Measurements from ENCODE around the gene SCYGR2. TPM values are rescaled to one million over a fixed set of nuclear protein-coding genes. Genes with fewer than 3 reads are reported as not detected.

Gene SCYGR2
- total and polyA plus RNA-seq, 9 donors, result not detected

DNA sequence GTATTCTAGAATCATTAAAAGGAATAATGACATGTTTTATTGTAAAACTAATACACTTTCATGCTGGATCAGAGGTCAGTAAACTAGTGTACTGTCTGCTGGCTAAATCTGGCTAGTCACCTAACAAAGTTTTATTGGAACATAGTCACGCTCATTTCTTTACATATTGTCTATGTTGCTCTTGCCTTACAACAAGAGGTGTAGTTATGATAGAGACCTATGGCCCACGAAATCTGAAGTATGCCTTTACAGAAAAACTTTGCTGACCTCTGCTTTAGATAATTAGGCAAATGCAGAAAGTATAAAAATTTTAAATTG lies 29.9 kb upstream of the SCYGR2 start:
- H3K27ac ChIP-seq, result no peak overlapping the region
- TF ChIP-seq EP300 (IDR thresholded peaks at IDR 0.05) (no peak), POLR2A (IDR thresholded peaks at IDR 0.05) (no peak)
- TF ChIP-seq, protein P1, sequence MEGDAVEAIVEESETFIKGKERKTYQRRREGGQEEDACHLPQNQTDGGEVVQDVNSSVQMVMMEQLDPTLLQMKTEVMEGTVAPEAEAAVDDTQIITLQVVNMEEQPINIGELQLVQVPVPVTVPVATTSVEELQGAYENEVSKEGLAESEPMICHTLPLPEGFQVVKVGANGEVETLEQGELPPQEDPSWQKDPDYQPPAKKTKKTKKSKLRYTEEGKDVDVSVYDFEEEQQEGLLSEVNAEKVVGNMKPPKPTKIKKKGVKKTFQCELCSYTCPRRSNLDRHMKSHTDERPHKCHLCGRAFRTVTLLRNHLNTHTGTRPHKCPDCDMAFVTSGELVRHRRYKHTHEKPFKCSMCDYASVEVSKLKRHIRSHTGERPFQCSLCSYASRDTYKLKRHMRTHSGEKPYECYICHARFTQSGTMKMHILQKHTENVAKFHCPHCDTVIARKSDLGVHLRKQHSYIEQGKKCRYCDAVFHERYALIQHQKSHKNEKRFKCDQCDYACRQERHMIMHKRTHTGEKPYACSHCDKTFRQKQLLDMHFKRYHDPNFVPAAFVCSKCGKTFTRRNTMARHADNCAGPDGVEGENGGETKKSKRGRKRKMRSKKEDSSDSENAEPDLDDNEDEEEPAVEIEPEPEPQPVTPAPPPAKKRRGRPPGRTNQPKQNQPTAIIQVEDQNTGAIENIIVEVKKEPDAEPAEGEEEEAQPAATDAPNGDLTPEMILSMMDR (IDR thresholded peaks at IDR 0.05), result no peak
- intact Hi-C loops (cut with DNase I), result no loop called here
- H3K4me3 ChIP-seq, result no peak overlapping the region
- whole genome bisulfite sequencing, 3 donors, result 81 to 92% (median 90%) methylated on average over 2 of the region's 2 CpGs
- no peaks in the 10 kb centered on the region for H3K4me1 ChIP-seq (ENCODE audit: insufficient read depth)
- no peaks in the 10 kb centered on the region for H3K9me3 ChIP-seq
- no peaks in the 10 kb centered on the region for H3K36me3 ChIP-seq
- no peaks in the 10 kb centered on the region for H3K27me3 ChIP-seq
- no peak for DNase-seq

DNA sequence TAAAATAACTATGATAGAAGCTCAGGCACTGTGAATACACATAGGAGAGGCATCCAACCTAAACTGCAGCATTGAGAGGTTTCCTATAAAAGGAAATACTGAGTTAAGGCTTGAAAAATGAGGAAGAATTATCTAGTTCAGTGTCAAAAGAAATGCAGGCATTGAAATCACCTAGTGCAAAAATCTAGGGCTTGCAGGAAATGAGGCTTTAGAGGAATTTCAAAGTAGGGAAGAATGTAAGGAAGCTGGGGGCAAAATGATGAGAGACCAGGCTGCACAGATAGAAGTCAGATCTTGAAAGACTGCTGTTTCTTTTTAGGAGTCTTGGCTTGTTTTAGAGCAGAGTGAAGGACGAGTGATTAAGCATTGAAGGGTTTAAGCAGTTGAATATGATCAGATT lies 28.1 kb upstream of the SCYGR2 start:
- H3K4me1 ChIP-seq (ENCODE audit: insufficient read depth), result no peaks in the 10 kb centered on the region
- DNase-seq, result no peak
- intact Hi-C loops (cut with DNase I), result no loop called here
- H3K27me3 ChIP-seq, result no peaks in the 10 kb centered on the region
- 23 to 48% (median 30%) methylated on average over 1 of the region's 1 CpG for WGBS, 3 donors
- H3K9me3 ChIP-seq, result no peaks in the 10 kb centered on the region
- H3K36me3 ChIP-seq, result no peaks in the 10 kb centered on the region
- TF ChIP-seq, protein P1 (IDR thresholded peaks at IDR 0.05), result no peak
- TF ChIP-seq POLR2A (IDR thresholded peaks at IDR 0.05) (no peak), EP300 (IDR thresholded peaks at IDR 0.05) (no peak)
- no peak overlapping the region for H3K27ac ChIP-seq
- H3K4me3 ChIP-seq, result no peak overlapping the region

DNA sequence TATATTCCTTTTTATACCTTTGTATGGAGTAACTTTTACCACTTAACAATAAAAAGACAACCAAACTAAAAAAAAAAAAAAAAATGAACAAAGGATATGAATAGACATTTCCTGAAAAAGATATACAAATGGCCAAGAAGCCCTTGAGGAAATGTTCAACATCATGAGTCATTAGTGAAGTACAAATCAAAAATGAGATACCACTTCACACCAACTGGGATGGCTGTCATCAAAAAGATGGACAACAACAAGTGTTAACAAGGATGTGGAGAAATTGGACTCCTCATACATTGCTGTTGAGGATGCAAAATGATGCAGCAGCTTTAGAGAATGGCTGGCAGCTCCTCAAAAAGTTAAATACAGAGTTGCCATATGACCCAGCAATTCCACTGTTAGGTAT lies 22.6 kb upstream of the SCYGR2 start:
- intact Hi-C loops (cut with DNase I), result no loop called here
- Histone ChIP-seq H3K9me3 (no peaks in the 10 kb centered on the region), H3K4me1 (ENCODE audit: insufficient read depth) (no peaks in the 10 kb centered on the region), H3K27ac (no peak overlapping the region), H3K27me3 (no peaks in the 10 kb centered on the region), H3K4me3 (no peak overlapping the region), H3K36me3 (no peaks in the 10 kb centered on the region)
- DNase-seq, result no peak
- TF ChIP-seq, protein P1 (IDR thresholded peaks at IDR 0.05), result no peak
- TF ChIP-seq POLR2A (IDR thresholded peaks at IDR 0.05) (no peak), EP300 (IDR thresholded peaks at IDR 0.05) (no peak)

DNA sequence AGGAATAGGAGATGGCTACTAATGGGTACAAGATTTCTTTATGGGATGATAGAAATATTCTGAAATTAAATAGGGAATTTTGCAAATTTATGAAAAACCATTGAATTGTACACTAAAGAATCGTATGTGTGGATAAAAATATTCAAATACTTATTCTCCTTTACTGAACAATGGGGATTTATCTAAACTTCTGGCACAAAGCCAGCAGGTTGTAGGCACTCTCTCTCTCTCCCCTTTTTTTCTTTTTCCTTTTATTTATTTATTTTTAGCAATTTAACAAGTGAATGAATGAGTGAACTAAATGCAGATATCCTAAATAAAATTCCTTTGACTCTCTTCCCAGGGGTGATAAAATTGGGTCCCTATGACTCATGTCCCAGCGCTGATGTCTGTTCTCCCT lies 21.9 kb upstream of the SCYGR2 start:
- no peak overlapping the region for H3K27ac ChIP-seq
- TF ChIP-seq, protein P1 (IDR thresholded peaks at IDR 0.05), result no peak
- TF ChIP-seq EP300 (IDR thresholded peaks at IDR 0.05) (no peak), POLR2A (IDR thresholded peaks at IDR 0.05) (no peak)
- no peak for DNase-seq
- no peak overlapping the region for H3K4me3 ChIP-seq
- no peaks in the 10 kb centered on the region for H3K27me3 ChIP-seq
- intact Hi-C loops (cut with DNase I), result no loop called here
- H3K4me1 ChIP-seq (ENCODE audit: insufficient read depth), result no peaks in the 10 kb centered on the region
- no peaks in the 10 kb centered on the region for H3K9me3 ChIP-seq
- 70 to 73% (median 72%) methylated on average over 2 of the region's 2 CpGs for WGBS, 3 donors
- no peaks in the 10 kb centered on the region for H3K36me3 ChIP-seq

DNA sequence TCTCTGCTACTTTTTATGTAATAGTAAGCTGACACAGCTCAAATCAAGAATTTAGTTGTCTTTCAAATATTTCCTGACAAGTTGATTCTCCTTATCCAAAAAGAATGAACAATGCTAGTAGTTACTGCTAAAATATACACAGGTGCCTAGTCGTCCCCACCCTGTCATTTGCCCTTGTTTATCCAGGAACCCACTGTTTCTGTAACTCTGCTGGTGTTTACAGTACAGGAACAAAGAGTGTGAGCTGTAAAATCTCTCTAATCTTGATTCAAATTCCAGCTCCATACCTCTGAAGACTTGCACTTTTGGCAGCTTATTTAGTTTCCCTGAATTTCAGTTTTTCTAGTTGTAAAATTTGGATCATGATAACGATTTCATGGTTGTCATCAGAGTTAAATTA lies 21.1 kb upstream of the SCYGR2 start:
- no peaks in the 10 kb centered on the region for H3K4me1 ChIP-seq (ENCODE audit: insufficient read depth)
- TF ChIP-seq POLR2A (IDR thresholded peaks at IDR 0.05) (no peak), EP300 (IDR thresholded peaks at IDR 0.05) (no peak)
- TF ChIP-seq, protein P1 (IDR thresholded peaks at IDR 0.05), result no peak
- no peaks in the 10 kb centered on the region for H3K9me3 ChIP-seq
- H3K27me3 ChIP-seq, result no peaks in the 10 kb centered on the region
- intact Hi-C loops (cut with DNase I), result no loop called here
- H3K4me3 ChIP-seq, result no peak overlapping the region
- no peak for DNase-seq
- WGBS, 3 donors, result 44 to 56% (median 55%) methylated on average over 2 of the region's 2 CpGs
- no peaks in the 10 kb centered on the region for H3K36me3 ChIP-seq
- H3K27ac ChIP-seq, result no peak overlapping the region

All from ovary (tissue), 9 donors.